Measurements from ENCODE around the gene DNAH10.
A peak's percentile ranks its signal among the peaks of the same experiment; 100 is the strongest.

DNAH10 gene

DNA sequence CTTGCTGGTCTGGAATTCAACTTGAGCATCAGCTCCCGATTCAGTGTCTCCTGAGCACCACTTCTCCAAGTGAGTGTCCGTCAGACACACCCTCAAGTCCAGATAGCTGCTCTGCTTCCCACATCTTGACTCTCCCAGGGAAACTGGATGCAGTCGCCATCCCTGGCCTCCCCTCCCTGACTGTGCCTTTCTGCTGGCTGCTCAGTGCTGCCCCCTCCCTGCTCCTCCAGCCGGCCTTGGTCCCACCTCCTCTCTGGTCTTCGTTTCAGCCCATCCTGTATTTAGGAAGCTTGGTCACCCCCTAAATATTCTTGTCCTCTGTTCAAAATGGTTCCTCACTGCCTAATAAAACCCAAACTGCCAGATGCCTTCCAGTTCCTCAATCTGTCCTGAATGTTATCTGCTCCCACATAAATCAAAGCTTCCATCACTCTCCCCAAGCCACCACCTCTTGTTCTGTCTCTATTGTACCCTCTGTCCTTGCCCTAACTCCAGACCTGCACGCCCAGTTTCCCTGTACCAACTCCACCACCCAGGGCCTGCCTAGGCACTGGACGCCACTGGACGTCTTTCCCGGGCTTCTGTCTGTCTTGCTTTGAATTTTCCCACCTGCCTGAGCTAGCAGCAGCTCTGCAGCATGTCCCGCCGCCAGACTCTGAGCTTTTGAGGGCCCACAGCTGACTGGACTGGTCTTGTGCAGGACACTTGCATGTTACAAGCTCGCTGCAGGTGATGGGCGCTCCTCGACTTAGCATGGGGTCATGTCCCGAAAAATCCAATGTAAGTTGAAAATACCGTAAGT is 176.8 kb downstream of the DNAH10 start:
- no peak for DNase-seq (ENCODE audit: low spot score)
- in situ Hi-C loops (cut with MboI; ENCODE audit: low sequenced_read_pairs, unreplicated experiment): no loop called here

DNA sequence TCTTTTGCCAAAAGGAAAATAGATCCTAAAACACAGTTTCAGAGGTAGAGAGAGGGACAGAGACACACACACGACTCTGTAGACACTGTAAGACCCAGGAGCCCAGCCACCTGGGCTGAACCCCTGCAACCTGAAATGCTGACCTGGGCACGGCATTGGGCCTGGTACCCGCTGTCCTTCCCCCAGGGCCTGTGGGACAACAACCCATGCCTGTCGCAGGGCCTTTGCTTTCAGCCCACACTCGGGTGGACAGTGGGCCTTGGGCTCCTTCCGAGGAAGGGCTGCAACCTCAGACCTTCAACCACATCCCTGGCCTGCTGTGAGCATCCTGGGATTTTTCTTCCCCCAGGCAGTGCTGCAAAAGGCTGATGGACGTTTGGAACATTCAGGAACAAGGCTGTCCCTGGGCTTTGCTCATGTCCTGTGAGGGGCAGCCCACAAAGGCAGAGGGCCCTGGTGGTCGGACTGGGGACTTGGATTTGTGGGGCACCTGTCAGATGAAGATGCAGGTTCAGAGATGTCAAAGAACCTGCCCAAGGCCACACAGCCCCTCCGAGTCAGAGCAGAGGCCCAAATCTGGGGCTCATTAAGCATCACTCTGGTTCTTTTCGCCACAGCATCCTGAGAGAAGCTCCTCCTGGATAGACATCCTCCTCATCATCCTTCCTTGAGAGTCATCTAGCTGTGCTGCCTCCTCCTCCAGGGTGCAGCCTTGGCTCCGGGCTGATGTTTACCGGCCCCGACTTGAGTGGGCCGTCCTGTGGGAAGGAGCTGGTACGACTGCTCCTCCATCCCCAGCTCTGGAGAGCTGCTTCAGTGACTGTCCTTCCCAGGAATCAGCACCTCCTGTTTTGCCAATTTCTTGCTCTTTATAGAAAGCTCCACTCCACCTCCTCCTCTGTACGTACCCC is 177.9 kb downstream of the DNAH10 start:
- TF ChIP-seq, protein P1, sequence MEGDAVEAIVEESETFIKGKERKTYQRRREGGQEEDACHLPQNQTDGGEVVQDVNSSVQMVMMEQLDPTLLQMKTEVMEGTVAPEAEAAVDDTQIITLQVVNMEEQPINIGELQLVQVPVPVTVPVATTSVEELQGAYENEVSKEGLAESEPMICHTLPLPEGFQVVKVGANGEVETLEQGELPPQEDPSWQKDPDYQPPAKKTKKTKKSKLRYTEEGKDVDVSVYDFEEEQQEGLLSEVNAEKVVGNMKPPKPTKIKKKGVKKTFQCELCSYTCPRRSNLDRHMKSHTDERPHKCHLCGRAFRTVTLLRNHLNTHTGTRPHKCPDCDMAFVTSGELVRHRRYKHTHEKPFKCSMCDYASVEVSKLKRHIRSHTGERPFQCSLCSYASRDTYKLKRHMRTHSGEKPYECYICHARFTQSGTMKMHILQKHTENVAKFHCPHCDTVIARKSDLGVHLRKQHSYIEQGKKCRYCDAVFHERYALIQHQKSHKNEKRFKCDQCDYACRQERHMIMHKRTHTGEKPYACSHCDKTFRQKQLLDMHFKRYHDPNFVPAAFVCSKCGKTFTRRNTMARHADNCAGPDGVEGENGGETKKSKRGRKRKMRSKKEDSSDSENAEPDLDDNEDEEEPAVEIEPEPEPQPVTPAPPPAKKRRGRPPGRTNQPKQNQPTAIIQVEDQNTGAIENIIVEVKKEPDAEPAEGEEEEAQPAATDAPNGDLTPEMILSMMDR (IDR thresholded peaks at IDR 0.05; ENCODE audit: borderline replicate concordance, control extremely low read depth, extremely low read depth, insufficient read depth, missing control alignments): no peak
- in situ Hi-C loops (cut with MboI; ENCODE audit: low sequenced_read_pairs, unreplicated experiment): no loop called here
- no peak for DNase-seq (ENCODE audit: low spot score)

More for the DNA sequence above, 176.8 kb downstream of the DNAH10 start:
- TF ChIP-seq, protein P1 (IDR thresholded peaks at IDR 0.05; ENCODE audit: borderline replicate concordance, control extremely low read depth, extremely low read depth, insufficient read depth, missing control alignments): peak; percentile 8

DNA sequence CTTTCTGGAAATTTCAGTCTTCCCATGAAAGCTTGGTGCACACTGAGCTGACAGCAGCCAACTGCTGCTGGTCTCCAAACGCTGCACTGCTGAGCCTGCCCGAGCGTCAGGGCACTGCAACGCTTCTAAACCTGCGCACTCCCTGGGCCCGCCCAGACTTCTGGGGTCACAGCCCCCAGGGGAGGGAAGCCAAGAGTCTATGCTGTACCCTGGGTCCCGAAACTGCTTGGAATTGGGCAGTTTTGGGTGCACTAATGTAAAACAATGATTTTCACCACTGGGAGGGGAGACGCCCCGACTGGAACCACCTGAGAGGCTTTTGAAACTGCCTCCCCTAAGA is 178.5 kb downstream of the DNAH10 start:
- DNase-seq (ENCODE audit: low spot score): no peak
- TF ChIP-seq, protein P1 (IDR thresholded peaks at IDR 0.05; ENCODE audit: borderline replicate concordance, control extremely low read depth, extremely low read depth, insufficient read depth, missing control alignments): no peak
- in situ Hi-C loops (cut with MboI; ENCODE audit: low sequenced_read_pairs, unreplicated experiment): no loop called here

DNA sequence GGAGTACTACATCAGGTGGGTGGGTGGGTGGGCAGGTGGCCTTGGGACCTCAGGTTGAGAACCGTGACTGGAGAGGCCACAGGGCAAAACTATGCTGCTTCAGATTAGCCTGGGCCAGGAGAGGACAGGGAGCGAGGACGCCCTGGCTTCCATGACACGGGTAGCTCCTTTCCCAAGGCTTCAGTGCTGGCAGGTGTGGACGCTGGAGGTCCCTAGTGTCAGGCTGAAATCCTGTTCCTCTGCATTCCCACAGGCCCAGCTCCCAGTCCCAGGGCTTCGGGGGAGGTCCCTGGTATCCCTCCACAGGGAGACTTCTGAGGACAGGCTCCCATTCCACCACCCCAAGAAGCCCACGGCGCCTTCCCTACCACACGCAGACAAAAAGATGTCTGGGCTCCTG is 178.9 kb downstream of the DNAH10 start:
- TF ChIP-seq, protein P1 (IDR thresholded peaks at IDR 0.05; ENCODE audit: borderline replicate concordance, control extremely low read depth, extremely low read depth, insufficient read depth, missing control alignments): no peak
- DNase-seq (ENCODE audit: low spot score): no peak
- in situ Hi-C loops (cut with MboI; ENCODE audit: low sequenced_read_pairs, unreplicated experiment): no loop called here

DNA sequence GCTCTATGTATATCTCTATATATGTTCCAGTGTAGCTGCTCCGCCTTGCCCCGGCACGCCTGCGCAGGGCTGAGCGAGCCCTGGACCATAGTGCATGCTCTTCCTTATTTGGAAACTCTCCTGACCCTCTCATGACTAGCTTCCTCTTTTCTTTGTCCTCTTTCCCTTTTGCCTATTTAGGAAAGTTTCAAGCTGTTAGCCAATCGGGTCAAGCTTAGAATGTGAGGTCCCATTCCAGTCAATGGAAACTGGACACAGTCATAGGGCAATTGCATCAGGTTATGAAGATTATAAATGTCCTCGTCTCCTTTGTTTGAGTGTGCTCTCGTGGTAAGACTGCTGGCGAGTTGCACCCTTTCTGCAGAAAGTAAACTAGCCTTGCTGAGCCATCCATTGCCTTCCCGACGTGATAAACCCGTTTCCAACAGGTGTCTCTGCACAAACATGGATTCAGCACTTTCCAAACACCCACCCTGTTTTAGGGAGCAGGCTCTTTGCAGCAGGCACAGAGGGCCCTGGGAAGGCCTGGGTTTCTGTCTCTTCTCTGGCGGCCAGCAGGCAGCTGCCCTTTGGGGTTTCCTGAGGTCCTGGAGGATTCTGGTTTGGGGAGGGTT is 179.6 kb downstream of the DNAH10 start:
- DNase-seq (ENCODE audit: low spot score): no peak
- in situ Hi-C loops (cut with MboI; ENCODE audit: low sequenced_read_pairs, unreplicated experiment): no loop called here
- TF ChIP-seq, protein P1 (IDR thresholded peaks at IDR 0.05; ENCODE audit: borderline replicate concordance, control extremely low read depth, extremely low read depth, insufficient read depth, missing control alignments): no peak

DNA sequence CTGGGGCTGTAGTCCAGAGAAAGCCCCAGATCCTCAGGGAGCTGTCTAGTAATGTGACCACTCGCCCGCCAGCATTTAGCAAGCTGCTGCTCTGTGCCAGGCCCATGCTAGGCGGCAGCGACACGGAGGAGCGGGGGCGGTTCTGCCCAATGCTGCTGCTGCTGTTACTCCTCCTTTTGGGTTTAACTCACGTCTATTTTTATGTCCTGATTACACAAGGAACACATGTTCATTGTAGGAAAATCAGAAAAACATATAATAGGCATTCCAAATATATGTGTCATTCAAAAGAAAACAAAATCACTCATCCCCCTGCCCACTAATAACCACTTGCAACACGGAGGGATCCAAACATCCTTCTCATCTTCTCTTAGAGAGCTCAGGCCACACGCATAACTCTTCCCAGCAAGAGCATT is 180.1 kb downstream of the DNAH10 start:
- TF ChIP-seq, protein P1 (IDR thresholded peaks at IDR 0.05; ENCODE audit: borderline replicate concordance, control extremely low read depth, extremely low read depth, insufficient read depth, missing control alignments): no peak
- in situ Hi-C loops (cut with MboI; ENCODE audit: low sequenced_read_pairs, unreplicated experiment): no loop called here
- DNase-seq (ENCODE audit: low spot score): no peak

All from GM13976 (cell line).